ENCODE results near the gene ESYT2.

GRCh38 chr7:158849442-158849767 is 20.1 kb upstream of the ESYT2 start:
- TF ChIP-seq, protein P1, sequence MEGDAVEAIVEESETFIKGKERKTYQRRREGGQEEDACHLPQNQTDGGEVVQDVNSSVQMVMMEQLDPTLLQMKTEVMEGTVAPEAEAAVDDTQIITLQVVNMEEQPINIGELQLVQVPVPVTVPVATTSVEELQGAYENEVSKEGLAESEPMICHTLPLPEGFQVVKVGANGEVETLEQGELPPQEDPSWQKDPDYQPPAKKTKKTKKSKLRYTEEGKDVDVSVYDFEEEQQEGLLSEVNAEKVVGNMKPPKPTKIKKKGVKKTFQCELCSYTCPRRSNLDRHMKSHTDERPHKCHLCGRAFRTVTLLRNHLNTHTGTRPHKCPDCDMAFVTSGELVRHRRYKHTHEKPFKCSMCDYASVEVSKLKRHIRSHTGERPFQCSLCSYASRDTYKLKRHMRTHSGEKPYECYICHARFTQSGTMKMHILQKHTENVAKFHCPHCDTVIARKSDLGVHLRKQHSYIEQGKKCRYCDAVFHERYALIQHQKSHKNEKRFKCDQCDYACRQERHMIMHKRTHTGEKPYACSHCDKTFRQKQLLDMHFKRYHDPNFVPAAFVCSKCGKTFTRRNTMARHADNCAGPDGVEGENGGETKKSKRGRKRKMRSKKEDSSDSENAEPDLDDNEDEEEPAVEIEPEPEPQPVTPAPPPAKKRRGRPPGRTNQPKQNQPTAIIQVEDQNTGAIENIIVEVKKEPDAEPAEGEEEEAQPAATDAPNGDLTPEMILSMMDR (IDR thresholded peaks at IDR 0.05; ENCODE audit: insufficient read depth, low read depth, low read length), result no peak
- TF ChIP-seq EZH2 (IDR thresholded peaks at IDR 0.05; ENCODE audit: insufficient read depth, low read length), result no peak

Measured in astrocyte (in vitro differentiated cells and primary cell).